HCT116 (cell line): ENCODE measurements around the gene OR2AE1.

Experiments
- ATF3 ChIP-seq: IDR thresholded peaks from 2 replicates; pipeline ENCODE4 v1.6.1; 2012
- CTCF ChIP-seq, 3 experiments: fragments of 200-600 bp in 1 of 3; sonication (generic) in 1 of 3; IDR thresholded peaks in 2 of 3; conservative IDR thresholded peaks in 1 of 3; 2 replicates each; pipeline ENCODE4 v1.5.1; 2012 to 2017; ENCODE audit warnings: low read depth in 2 of 3, low read length in 2 of 3, antibody characterized with exemption in 1 of 3, borderline replicate concordance in 1 of 3, control low read depth in 1 of 3, mild to moderate bottlenecking in 1 of 3, mixed read lengths in 1 of 3, mixed run types in 1 of 3, moderate library complexity in 1 of 3; ENCODE audit not compliant: insufficient read depth in 1 of 3
- EGR1 ChIP-seq: IDR thresholded peaks from 2 replicates; pipeline ENCODE4 v1.6.1; 2012; ENCODE audit warnings: low read depth
- EZH2 ChIP-seq: fragments of 200-600 bp; sonication (generic); IDR thresholded peaks from 2 replicates; pipeline ENCODE4 v1.6.1; 2017; ENCODE audit warnings: antibody characterized with exemption, mixed run types
- JUND ChIP-seq: IDR thresholded peaks from 2 replicates; pipeline ENCODE4 v1.6.1; 2012
- MAX ChIP-seq: IDR thresholded peaks from 2 replicates; pipeline ENCODE4 v1.6.1; 2012
- POLR2A ChIP-seq: IDR thresholded peaks from 2 replicates; pipeline ENCODE4 v1.7.0; 2011; ENCODE audit warnings: borderline replicate concordance; ENCODE audit not compliant: insufficient read depth, insufficient read length; ENCODE audit errors: extremely low read depth
- POLR2AphosphoS5 ChIP-seq: IDR thresholded peaks from 2 replicates; pipeline ENCODE4 v1.6.1; 2011; ENCODE audit warnings: mild to moderate bottlenecking, low read depth, low read length, moderate library complexity
- RAD21 ChIP-seq: IDR thresholded peaks from 2 replicates; pipeline ENCODE4 v1.6.1; 2012; ENCODE audit warnings: low read depth, mild to moderate bottlenecking
- REST ChIP-seq: IDR thresholded peaks from 2 replicates; pipeline ENCODE4 v1.6.1; 2012; ENCODE audit warnings: low read depth
- TCF7L2 ChIP-seq: IDR thresholded peaks from 2 replicates; pipeline ENCODE4 v1.7.0; 2011; ENCODE audit warnings: borderline replicate concordance, inconsistent platforms; ENCODE audit not compliant: insufficient read depth, insufficient read length; ENCODE audit errors: extremely low read depth
- YY1 ChIP-seq: IDR thresholded peaks from 2 replicates; pipeline ENCODE4 v1.6.1; 2011; ENCODE audit warnings: low read length, low read depth, moderate library complexity, mild to moderate bottlenecking; ENCODE audit not compliant: insufficient replicate concordance; ENCODE audit errors: extremely low read depth
- ZFX ChIP-seq: fragments of 450-650 bp; IDR thresholded peaks from 2 replicates; pipeline ENCODE4 v1.6.1; 2017
- ZNF274 ChIP-seq: fragments of 200-500 bp; sonication (Bioruptor generic); IDR thresholded peaks from 2 replicates; pipeline ENCODE4 v1.6.1; 2014; ENCODE audit warnings: mild to moderate bottlenecking, low read depth, low read length, inconsistent platforms

GRCh38 chr7:99876491-99876890 is 342 bp downstream of the OR2AE1 start:
- TF ChIP-seq MAX (no peak), CTCF (IDR thresholded peaks at IDR 0.05 in 2 of 3, conservative IDR thresholded peaks at IDR 0.05 in 1 of 3; ENCODE audit: borderline replicate concordance in 1 of 3, insufficient read depth in 1 of 3, low read depth in 2 of 3, low read length in 2 of 3) (0 out of 6 replicates have a peak, but pooled peaks of 1 of the 3 experiments have one; percentile 5), EZH2 (no peak), POLR2A (no peak), ATF3 (no peak), TCF7L2 (no peak), POLR2AphosphoS5 (no peak), ZFX (no peak), RAD21 (peak; percentile 45), EGR1 (no peak), REST (no peak), JUND (no peak), ZNF274 (no peak), YY1 (no peak)
